Left ventricle myocardium inferior (tissue), 1 donor: ENCODE results near the gene MYO16. TPM values are rescaled to one million over a fixed set of nuclear protein-coding genes. Genes with fewer than 3 reads are reported as not detected.

ENCODE experiments used
- DNase-seq: peaks from one replicate; pipeline ENCODE4 v3.0.0-alpha.2; 2020
- H3K27ac ChIP-seq: fragments of 200-600 bp; replicated peaks from 2 replicates; pipeline ENCODE4 v1.8.0; 2021
- H3K27me3 ChIP-seq: fragments of 200-600 bp; 2 replicates; pipeline ENCODE4 v1.8.0; 2021; ENCODE audit warnings: low read depth
- H3K36me3 ChIP-seq: fragments of 200-600 bp; 2 replicates; pipeline ENCODE4 v1.8.0; 2021
- H3K4me1 ChIP-seq: fragments of 200-600 bp; 2 replicates; pipeline ENCODE4 v1.8.0; 2021
- H3K4me3 ChIP-seq: fragments of 200-600 bp; 2 replicates; pipeline ENCODE4 v1.8.0; 2021; ENCODE audit warnings: mild to moderate bottlenecking, moderate library complexity
- H3K9me3 ChIP-seq: fragments of 200-600 bp; replicated peaks from 2 replicates; pipeline ENCODE4 v1.8.0; 2021
- intact Hi-C: fragments of 100-400 bp; cut with micrococcal nuclease; formaldehyde crosslinking; loops from one replicate; pipeline ENCODE4 v1.11.0; 2022
- total RNA-seq: library from RNA; stranded (reverse); fragmentation: NEBNext Ultra II Directional; extraction: Animal tissue kit (Norgen Biotek cat#: 25700); gene quantifications from one replicate; pipeline ENCODE4 v1.2.1, GENCODE V29; 2021
- TF ChIP-seq, protein P1 (sequence below): fragments of 200-600 bp; IDR thresholded peaks from 2 replicates; pipeline ENCODE4 v1.8.0; 2021; ENCODE audit warnings: antibody characterized with exemption, mild to moderate bottlenecking, borderline replicate concordance
- donor health status: DM: no; HTN: yes; CAD: no; lungs with severe emphysema.

Gene MYO16
- total RNA-seq, 1 donor from 2014 or later: 1.7 TPM

- Histone ChIP-seq H3K27ac (no peak overlapping the region), H3K4me1 (no peaks in the 10 kb centered on the region), H3K27me3 (no peaks in the 10 kb centered on the region), H3K36me3 (no peaks in the 10 kb centered on the region), H3K4me3 (no peak overlapping the region), H3K9me3 (peaks cover 6% of the 10 kb centered on the region)
- TF ChIP-seq, protein P1, sequence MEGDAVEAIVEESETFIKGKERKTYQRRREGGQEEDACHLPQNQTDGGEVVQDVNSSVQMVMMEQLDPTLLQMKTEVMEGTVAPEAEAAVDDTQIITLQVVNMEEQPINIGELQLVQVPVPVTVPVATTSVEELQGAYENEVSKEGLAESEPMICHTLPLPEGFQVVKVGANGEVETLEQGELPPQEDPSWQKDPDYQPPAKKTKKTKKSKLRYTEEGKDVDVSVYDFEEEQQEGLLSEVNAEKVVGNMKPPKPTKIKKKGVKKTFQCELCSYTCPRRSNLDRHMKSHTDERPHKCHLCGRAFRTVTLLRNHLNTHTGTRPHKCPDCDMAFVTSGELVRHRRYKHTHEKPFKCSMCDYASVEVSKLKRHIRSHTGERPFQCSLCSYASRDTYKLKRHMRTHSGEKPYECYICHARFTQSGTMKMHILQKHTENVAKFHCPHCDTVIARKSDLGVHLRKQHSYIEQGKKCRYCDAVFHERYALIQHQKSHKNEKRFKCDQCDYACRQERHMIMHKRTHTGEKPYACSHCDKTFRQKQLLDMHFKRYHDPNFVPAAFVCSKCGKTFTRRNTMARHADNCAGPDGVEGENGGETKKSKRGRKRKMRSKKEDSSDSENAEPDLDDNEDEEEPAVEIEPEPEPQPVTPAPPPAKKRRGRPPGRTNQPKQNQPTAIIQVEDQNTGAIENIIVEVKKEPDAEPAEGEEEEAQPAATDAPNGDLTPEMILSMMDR: no peak
- DNase-seq: no peak
- intact Hi-C loops: no loop called here
Measured at GRCh38 chr13:108657519-108657918, 28.1 kb downstream of the MYO16 start.

DNA sequence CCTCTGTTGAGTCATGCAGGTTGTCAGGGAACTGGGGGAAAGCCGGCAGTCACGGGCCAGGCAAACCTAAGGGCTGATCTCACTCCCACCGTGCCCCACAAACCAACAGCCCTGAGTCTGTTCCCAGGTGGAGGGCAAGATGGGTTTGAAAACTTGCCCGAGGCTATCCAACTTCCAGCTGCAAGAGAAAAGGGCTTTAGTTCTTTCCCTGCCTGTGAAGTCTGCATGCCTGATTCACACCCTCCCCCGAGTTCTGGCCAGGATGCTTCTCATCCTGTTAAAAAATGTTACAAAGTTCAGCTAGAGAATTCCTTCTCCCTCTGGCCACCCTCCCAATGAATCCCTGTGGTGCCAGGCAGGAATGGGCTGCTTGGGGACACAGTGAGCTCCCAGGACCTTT is 33.1 kb downstream of the MYO16 start:
- Histone ChIP-seq H3K4me1 (no peaks in the 10 kb centered on the region), H3K9me3 (peaks cover 11% of the 10 kb centered on the region), H3K4me3 (no peak overlapping the region), H3K27me3 (no peaks in the 10 kb centered on the region), H3K36me3 (no peaks in the 10 kb centered on the region), H3K27ac (no peak overlapping the region)
- DNase-seq: no peak
- intact Hi-C loops: no loop called here
- TF ChIP-seq, protein P1: no peak

- TF ChIP-seq, protein P1: no peak
Measured at GRCh38 chr13:108663710-108664109, 34.3 kb downstream of the MYO16 start.

GRCh38 chr13:108667205-108667604 is 37.8 kb downstream of the MYO16 start:
- Histone ChIP-seq H3K4me3 (no peak overlapping the region), H3K27ac (no peak overlapping the region), H3K27me3 (no peaks in the 10 kb centered on the region), H3K4me1 (no peaks in the 10 kb centered on the region), H3K36me3 (no peaks in the 10 kb centered on the region), H3K9me3 (peaks cover 44% of the 10 kb centered on the region)
- intact Hi-C loops: no loop called here
- TF ChIP-seq, protein P1: no peak
- no peak for DNase-seq

More at GRCh38 chr13:108663710-108664109, 34.3 kb downstream of the MYO16 start:
- no peak overlapping the region for H3K27ac ChIP-seq
- no peak overlapping the region for H3K4me3 ChIP-seq
- H3K27me3 ChIP-seq: no peaks in the 10 kb centered on the region
- DNase-seq: no peak
- no peaks in the 10 kb centered on the region for H3K36me3 ChIP-seq
- peaks cover 23% of the 10 kb centered on the region for H3K9me3 ChIP-seq
- intact Hi-C loops: no loop called here
- H3K4me1 ChIP-seq: no peaks in the 10 kb centered on the region

GRCh38 chr13:108669381-108669780 is 40.0 kb downstream of the MYO16 start:
- H3K4me3 ChIP-seq: no peak overlapping the region
- intact Hi-C loops: no loop called here
- TF ChIP-seq, protein P1: no peak
- H3K9me3 ChIP-seq: peaks cover 36% of the 10 kb centered on the region
- H3K27ac ChIP-seq: no peak overlapping the region
- DNase-seq: no peak
- no peaks in the 10 kb centered on the region for H3K4me1 ChIP-seq
- no peaks in the 10 kb centered on the region for H3K27me3 ChIP-seq
- H3K36me3 ChIP-seq: no peaks in the 10 kb centered on the region

- Histone ChIP-seq H3K4me1 (no peaks in the 10 kb centered on the region), H3K27ac (no peak overlapping the region), H3K4me3 (no peak overlapping the region), H3K27me3 (peaks cover 7% of the 10 kb centered on the region), H3K9me3 (peaks cover 15% of the 10 kb centered on the region), H3K36me3 (no peaks in the 10 kb centered on the region)
- intact Hi-C loops: no loop called here
- TF ChIP-seq, protein P1: no peak
- no peak for DNase-seq
Measured at GRCh38 chr13:108674346-108674745, 44.9 kb downstream of the MYO16 start.
